DMS 273 treated with DMSO at 0.1 percent for 48 hours (cell line): ENCODE data around the gene EPHA2.
"Not testable (repeated sequence)": the region's sequence is repeated elsewhere in the genome, so short reads cannot be mapped to it uniquely, and the experiment has no call there.

Source experiments
- DNase-seq: peaks from one replicate; lab custom pipeline; 2025; lab: John Stamatoyannopoulos, UW

EPHA2 gene

DNA sequence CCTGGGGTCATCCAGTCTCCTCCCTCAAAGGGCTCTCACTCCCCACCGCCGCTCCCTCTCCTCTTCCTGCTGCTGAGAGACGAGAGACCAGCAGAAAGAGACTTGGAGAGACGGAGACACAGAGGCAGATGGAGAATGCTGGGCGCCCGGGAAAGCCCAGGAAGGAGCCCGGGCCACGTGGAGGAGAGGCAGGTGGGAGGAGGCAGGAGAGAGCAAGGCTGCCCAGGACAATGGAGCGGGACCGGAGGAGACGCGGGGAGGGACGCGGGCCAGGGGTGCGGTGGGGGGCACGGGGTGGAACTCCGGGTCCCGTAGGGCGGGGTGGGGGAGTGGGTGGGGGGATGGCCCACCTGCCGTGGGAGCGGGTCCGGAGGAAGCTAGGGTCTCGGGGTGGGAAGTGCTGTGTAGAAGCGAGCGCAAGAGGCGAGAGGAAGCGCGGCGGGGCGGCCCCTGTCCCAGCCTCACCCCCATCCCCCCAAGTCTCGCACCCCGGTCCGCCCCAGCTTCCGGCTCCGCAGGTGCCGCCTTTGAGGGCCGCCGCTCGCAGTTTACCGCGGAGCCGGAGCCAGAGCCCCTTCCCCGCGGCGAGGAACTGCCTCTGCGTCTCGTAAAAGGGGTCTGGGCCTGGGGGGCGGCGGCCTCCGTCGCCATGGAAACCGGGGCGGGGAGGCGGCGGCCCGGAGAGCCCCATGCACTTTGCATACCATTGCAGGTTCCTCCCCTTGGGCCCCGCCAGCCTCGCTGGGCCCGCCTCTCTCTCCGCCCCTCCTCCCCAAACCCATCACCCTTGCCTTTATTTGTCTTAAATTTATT lies 11.7 kb upstream of the EPHA2 start:
- no peak for DNase-seq

DNA sequence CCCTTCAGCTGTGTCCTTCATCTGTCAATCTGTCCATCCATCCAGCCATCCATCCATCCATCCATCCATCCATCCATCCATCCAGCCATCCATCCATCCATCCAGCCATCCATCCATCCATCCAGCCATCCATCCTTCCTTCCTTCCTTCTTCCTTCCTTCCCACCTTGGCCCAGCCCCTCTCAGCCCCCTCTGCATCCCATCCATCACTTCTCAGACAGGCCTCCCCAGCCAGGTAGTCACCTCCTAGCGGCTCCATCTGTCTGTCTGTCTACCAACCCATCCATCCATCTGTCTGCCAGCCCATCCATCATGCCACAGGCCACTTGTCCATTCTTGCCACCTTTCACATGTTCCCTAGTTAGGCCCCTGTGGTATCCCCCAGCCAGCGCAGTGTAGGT lies 10.2 kb upstream of the EPHA2 start:
- no peak for DNase-seq

DNA sequence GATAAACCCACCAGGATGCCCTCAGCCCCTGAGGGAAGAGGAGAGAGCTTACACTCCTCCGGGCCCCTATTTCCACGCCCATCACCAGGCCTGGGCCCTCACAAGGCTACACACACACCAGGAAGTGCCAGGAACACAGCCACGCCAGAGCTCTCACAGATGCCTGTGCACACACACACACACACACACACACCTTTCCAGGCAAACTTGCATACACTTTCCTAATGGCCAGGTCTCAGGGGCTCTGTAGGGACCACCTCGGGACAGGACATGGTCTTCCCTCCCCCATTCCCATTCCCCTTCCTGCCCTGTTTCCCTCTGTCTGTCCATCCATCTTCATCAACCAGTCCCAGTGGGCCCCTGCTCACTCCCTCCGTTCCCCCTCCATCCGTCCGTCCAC lies 9.7 kb upstream of the EPHA2 start:
- DNase-seq: no peak

DNA sequence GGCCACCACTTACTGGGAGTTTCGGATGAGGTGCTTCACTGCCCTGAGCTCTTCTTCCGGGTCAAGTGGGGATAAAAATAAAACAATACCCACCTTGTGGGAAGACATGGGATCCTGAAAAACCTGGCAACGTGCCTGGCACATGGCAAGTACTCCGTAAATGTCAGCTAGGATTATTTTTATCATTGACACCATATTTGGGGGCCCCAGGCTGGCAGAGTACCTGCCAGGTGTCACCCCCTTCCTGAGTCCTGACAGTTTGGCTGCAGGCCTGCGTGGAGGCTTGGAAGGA lies 9.2 kb upstream of the EPHA2 start:
- DNase-seq: no peak

DNA sequence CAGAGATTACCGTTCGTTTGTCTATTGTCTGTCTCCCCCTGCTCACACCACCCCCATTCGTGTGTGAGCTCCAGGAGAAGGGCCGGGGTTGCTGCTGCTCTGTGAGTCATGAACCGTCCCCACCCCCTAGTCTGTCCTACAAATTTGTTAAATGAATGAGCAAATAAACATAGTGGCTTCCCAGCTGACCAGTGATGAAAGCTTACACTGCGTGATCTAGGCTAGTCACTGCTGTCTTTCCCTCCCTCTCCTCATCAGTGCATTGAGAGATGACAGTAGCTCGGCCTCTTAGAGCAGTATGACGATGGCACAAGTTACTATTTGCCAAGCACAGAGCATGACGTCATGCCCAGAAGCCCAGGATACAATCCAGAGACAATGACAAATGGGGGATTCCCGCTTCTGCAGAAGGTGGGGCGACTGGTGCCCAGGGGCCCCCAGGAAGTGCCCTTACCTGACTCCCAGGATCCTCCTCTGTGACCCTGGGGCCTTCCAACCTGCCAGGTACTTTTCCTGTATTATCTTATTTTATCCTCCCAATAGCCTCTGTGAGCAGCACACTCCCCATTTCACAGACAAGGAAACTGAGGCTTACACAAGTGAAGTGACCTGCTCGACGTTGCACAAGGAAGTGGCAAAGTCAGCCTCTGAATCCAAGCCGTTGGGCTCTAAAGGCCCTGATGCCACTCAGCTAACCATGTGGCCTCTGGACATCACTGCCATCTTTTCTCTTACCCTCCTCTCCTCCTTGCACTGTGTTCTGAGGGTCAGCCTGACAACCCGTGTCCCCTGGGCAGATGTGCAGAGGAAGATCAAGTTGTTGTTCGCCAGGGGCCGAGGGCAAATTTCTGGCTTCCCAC lies 8.6 kb upstream of the EPHA2 start:
- DNase-seq: peak; percentile 31

DNA sequence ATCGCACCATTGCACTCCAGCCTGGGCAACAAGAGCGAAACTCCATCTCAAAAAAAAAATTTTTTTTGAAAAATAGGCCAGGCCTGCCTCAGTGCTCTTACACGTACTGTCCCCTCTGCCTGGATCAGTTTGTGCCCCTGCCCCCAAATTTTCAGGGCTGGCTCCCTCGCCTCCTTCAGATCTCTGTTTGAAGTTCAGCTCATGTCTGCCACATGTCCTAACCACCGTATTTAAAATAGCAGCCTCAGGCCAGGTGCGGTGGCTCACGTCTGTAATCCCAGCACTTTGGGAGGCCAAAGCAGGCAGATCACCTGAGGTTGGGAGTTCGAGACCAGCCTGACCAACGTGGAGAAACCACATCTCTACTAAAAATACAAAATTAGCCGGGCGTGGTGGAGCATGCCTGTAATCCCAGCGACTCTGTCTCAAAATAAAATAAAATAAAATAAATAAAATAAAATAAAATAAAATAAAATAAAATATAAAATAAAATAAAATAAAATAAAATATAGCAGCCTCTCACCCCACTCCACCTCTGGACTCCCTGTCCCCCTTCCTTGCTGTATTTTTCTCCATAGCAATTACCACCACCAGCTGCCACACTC lies 7.8 kb upstream of the EPHA2 start:
- DNase-seq: not testable (repeated sequence)

DNA sequence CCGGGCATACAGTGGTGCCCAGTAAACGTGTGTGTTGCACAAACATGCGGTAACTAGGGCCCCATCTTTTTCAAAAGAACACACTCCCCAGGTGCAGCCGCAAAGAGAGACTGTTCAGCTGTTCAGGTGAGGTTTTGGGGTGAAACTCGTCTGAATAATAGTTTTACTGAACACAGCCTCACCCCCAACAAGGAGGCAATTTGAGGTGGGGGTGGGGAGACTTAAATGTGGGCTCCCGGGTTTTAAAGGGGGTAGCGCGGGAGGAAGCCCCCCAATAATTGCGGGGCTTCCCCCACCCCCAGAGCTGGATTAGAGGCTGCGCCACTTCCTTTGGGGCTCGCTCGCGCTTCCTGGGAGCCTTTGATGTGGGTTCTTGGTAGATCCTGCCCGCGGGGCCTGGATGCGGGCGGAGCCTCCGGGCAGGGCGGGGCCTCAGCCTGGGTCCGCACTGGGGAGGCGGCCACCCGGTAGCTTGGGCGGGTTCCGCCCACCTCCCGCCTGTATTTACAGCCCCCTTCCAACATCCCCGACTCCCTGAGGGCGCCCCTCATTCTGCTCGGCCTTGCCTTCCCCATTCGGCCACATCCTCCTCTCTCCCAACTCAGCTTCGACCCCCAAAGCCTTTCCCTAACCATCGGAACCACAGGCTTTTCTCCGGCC lies 6.4 kb upstream of the EPHA2 start:
- no peak for DNase-seq

DNA sequence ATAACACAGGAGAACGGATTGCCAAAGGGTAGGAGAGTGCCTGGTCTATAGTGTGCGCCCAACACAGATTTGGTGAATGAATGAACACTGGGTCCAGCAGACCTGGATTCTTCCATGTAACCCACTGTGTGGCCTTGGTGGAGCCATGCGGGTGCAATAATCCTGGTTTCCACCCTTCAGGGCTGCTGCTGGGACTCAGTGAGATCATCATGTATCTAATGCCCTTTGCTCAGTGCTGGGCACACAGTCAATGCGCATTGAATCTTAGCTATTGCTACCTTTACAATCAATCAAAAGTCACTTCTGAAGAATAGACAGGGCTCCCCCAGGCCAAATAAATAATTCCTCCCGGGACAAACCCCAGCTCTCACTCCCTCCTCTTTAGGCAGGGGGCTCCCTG lies 5.8 kb upstream of the EPHA2 start:
- no peak for DNase-seq

DNA sequence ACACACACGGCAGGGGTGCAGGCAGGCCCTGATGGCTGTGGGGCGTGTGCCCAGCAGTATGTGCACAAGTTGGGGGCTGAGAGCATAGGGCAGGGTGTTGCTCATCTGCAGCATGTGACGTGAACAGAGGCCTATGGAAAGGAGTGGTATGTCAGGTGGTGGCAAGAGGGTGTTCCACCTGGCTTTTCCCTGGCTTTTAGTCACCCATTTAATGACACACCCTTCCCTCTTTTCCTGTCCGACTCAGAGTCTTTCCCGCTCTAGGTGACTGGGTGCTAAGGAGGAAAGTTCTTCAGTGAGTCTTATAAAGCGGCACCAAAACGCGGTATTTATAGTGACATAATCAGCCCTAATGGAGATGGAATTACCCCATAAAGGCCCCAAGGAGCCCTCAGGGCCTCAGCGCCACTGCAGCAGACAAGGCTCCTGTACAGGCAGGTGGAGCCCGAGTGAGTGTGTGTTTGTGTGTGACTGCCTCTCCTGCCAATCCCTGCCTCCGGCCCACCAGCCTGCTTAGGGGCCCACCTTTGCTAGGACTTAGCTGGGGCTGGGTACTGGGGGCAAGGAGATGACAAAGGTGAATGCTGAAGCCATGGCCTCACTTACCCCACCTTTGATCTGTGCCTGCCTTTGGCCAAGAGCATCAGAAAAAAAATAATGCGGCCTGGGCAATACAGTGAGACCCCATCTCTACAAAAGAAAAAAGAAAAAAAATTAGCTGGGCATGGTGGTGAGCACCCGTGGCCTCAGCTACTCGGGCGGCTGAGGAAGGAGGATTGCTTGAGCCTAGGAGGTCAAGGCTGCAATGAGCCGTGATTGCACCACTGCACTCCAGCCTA lies 3.3 kb upstream of the EPHA2 start:
- DNase-seq: no peak

DNA sequence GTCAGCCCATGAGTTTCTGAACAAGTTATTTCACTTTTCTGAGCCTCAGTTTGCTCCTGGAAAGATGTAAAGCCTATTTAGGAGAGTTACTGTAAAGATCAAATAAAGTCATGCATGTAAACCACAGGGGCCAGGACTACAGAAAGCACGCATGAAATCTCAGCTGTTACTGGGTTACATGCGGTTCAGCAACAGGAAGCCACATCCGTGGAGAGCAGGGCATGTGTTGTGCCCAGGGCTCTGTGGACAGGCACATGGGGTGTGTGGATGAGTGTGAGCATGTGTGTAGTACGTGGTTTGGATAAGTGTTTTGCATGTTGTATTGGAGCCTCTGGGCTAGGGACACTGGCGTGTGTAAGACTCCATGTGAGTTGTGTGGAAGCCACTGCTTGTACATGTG lies 2.2 kb upstream of the EPHA2 start:
- DNase-seq: no peak

DNA sequence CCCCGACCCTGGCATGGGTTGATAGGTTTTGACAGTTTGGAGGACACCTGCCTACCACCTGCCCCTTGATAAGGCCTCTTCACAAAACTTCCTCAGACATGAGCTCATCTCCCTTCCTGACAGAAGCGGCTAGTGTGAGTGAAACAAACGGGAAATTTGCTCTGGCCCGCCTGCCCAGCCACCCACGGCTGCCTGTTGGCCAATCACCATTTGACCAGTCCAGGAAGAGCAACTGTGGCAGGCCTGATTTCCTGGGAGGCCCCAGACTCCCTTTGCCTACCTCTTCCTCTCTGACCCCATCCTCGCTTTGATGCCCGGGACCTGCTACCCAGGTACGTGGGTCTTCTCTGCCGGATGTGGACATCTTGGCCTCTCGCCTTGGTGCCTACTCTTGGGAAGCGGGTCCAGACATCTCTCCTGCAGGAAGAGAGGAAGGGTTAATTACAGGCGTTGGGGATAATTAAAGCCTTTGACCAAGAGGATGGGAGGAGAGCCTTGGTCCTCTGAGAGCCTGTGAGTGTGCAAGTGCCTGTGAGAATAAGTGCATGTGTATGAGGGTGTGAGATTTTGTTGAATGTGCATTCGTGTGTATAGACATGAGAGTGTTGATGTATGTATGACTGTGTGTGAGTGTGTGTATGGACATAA lies 1.1 kb upstream of the EPHA2 start:
- no peak for DNase-seq

DNA sequence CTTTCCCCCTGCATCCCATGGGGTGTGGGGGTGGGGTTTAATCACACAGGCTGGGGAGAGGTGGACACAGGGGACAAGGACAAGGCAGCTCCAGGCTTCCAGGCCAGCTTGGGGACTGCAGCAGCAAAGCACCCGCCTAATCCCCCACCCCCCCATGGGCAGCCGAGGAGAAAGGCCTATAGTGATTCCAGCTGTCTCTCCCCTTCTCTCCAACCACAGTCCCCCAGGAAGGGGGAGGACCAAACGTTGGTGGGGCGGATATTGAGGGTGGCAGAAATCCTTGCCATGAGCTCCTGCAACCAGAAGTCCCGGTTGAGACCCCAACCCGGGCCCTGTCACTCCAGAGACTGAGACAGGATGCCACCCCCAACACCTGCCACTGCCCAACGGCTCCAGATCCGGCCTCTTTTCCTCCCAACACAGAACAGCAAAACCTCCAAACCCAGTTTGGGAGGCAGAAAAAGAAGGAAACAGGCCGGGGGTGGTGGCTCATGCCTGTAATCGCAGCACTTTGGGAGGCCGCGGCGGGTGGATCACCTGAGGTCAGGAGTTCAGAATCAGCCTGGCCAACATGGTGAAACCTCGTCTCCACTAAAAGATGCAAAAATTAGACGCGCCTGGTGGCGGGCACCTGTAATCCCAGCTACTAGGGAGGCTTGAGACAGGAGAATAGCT lies 1.7 kb downstream of the EPHA2 start:
- DNase-seq: no peak

DNA sequence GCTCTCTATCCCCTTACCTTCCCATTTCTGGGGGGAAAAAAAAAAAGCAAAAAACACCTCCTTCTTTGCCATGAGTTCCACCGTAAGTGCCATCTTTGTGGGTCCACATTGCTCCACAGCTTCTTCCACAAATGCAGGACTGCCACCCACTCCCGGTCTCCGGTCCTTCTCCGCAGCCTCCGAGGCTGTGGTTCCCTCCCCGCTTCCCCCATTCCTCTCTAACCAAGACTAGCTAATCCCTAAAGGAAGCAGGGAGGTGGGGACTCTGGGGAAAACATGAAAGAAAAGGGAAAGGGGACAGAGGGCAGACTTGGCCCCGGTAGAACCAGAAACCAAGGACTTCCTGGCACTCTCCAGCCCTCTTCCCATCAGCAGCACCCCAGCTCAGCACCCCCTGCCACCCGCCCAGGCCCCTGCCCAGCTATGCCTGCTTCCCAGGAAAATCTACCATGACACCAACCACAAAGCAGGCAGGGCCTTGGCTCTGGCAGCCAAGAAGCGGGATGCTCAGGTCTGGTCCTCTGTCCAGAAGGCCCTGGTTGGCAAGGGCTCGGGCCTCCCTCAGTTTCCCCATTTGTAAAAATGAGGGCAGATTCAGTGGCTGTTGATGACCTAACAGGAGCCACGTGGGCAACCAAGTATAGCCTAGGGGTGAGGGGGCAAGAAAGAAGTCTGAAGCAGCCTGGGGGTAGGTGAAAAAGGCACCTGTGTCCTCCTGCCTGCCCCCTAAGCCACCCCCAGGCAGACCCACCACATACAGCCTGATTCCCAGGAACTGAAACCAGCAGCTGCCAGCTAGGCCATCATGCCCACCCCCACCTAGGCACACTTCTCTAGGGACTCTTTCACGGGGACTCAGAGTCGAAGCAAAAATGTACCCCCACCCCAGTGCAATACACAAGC lies 2.5 kb downstream of the EPHA2 start:
- DNase-seq: no peak

DNA sequence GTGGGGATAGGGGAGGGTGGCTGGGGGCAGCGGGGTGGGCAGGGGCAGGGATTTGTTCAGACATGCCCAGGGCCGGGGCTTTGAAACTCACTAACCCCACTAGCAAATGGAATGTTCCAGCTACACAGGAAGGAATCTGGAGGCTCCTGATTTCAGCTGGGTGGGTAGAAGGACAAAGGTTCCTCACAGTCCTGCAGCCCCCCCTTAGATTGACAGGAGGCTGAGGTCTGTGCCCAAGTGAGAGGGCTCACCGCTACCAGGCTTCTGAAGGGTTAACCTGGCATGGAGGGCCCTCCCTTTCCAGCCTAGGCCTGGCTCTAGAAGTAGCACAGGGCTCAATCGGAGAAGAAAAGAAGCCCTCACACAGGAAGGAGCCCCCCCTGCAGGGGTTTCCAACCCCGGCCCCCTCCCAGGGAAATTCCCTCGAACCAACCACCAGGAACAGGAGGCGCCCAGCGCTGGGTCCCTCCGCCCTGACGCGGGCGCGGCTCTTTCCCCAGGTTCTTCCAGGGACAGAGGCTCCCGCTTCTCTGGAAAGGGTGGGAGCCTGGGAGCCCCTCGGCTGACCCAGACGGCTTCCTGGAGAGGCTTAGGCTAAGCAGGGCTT lies 3.3 kb downstream of the EPHA2 start:
- DNase-seq: no peak

DNA sequence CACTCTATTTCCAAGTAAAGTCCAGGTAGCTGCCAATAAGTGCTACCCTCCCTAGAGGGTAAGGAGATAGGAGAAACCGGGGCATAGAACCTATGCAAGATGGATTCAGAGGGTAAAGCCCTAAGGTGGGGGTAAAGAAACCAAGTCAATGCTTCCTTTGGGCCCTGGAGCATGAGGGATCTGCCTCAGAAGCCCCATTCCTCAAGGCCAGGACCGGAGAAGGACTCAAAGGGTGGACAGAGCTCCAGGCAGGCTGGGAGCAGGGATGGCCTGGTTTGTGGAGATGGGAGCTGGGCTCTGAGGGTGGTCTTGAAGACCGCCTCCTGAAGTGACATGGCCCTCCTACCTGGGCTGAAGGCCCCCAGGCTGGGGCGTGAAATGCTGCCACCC lies 3.9 kb downstream of the EPHA2 start:
- DNase-seq: no peak

DNA sequence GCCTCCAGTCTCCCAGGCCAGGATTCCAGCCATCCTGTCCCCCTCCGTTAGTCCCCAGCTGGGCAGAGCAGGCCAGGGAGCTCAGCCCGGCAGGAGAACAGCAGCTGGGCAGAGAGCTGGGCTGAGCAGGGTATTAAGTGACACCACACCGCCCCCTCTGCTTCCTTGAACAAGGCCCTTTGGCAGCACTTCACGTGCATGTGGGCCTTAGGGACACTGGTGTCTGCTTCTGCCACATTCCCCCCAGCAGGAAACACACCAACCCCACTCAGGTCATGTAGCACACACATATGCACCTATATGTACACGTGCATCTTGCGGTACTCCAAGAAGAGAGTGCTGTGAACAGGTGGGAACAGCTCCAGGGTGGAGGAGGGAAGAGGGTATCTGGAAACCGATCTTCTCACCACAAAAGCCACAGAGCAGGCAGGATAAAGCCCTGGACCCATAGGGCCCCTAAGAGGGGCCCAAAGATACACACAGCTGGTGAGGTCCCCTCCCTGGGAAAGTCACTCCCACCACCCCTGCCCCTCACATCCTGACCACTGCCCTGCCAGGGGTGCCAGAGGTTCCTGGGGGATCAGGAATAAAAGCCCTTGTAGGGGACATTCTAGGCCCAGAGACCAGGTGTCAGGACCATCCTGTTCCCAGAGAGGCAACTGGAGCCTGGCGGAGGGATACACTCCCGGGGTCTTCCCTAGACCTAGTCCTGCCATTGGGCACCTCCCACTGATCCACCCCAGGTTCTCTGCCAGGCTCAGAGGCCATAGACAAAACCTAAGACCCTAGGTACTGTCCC lies 4.5 kb downstream of the EPHA2 start:
- DNase-seq: no peak

DNA sequence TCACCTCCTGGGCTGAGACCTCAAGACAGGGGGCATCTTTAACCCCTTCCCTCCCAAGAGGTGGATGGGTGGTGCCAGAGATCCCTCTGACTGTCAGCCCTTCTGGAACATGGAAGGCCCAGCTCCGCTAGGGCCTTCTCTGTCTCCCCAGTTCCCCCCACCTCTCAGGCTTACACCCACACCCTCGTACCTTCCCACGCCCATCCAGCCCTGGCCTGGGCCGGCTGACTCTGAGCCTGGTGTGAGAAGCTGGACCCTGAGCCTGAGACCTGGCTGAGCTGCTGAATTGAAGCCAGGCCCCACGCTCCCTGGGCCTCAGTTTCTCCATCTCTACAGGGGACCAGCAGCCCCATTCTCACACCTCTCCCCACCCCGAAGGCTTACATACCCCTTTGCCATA lies 5.4 kb downstream of the EPHA2 start:
- DNase-seq: no peak
